ENCODE measurements around the gene LASP1.
A peak's percentile ranks its signal among the peaks of the same experiment; 100 is the strongest.

LASP1 gene

GRCh38 chr17:38958756-38959155 is 88.9 kb downstream of the LASP1 start:
- Histone ChIP-seq H3K4me2 (ENCODE audit: low read length) (peak overlapping the region; percentile 56), H3K27ac (ENCODE audit: low read depth, low read length) (peak overlapping the region; percentile 64)

DNA sequence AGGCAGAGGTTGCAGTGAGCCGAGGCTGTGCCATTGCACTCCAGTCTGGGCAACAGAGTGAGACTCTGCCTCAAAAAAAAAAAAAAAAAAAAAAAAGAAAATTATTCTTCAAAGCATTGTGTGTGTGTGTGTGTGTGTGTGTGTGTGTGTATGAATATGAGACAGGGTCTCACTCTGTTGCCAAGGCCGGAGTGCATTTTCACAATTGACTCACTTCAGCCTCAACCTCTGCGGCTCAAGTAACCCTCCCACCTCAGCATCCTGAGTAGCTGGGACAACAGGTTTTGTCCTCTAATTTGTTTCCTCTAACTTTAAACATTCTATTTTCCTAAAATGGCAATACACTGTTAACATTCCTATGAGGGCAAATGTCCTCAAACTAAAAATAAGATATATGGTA is 89.7 kb downstream of the LASP1 start:
- TF ChIP-seq CTCF (IDR thresholded peaks at IDR 0.05; ENCODE audit: low read depth, low read length, poor library complexity, severe bottlenecking) = no peak
- TF ChIP-seq EZH2phosphoT487 (IDR thresholded peaks at IDR 0.05; ENCODE audit: borderline replicate concordance, low read length) = no peak
- peak overlapping the region; percentile 56 for H3K4me2 ChIP-seq (ENCODE audit: low read length)
- no peaks in the 10 kb centered on the region for H4K20me1 ChIP-seq (ENCODE audit: control insufficient read depth, insufficient read depth, low read depth, low read length)
- no peaks in the 10 kb centered on the region for H3K36me3 ChIP-seq (ENCODE audit: control insufficient read depth, low read length)
- no peaks in the 10 kb centered on the region for H3K9me2 ChIP-seq (replicated peaks; ENCODE audit: control insufficient read depth, low read length)
- no peaks in the 10 kb centered on the region for H3K79me2 ChIP-seq (ENCODE audit: control insufficient read depth, low read length)
- H3F3A ChIP-seq (ENCODE audit: control insufficient read depth, insufficient read depth) = peaks cover 16% of the 10 kb centered on the region
- peaks cover 38% of the 10 kb centered on the region for H3K4me1 ChIP-seq (ENCODE audit: control insufficient read depth, low read length)
- H3K27ac ChIP-seq (ENCODE audit: low read depth, low read length) = peak overlapping the region; percentile 64
- no peaks in the 10 kb centered on the region for H3K9me3 ChIP-seq (ENCODE audit: control insufficient read depth, insufficient read depth, low read length)
- no peak overlapping the region for H3K4me3 ChIP-seq (ENCODE audit: low read length)
- H3K27me3 ChIP-seq (ENCODE audit: control insufficient read depth, low read length) = no peaks in the 10 kb centered on the region

More at GRCh38 chr17:38958756-38959155, 88.9 kb downstream of the LASP1 start:
- Histone ChIP-seq H3K4me1 (ENCODE audit: control insufficient read depth, low read length) (peaks cover 38% of the 10 kb centered on the region), H3K79me2 (ENCODE audit: control insufficient read depth, low read length) (no peaks in the 10 kb centered on the region), H3K36me3 (ENCODE audit: control insufficient read depth, low read length) (no peaks in the 10 kb centered on the region), H3K9me3 (ENCODE audit: control insufficient read depth, insufficient read depth, low read length) (no peaks in the 10 kb centered on the region), H3K27me3 (ENCODE audit: control insufficient read depth, low read length) (no peaks in the 10 kb centered on the region), H4K20me1 (ENCODE audit: control insufficient read depth, insufficient read depth, low read depth, low read length) (no peaks in the 10 kb centered on the region), H3F3A (ENCODE audit: control insufficient read depth, insufficient read depth) (peaks cover 19% of the 10 kb centered on the region), H3K9me2 (replicated peaks; ENCODE audit: control insufficient read depth, low read length) (no peaks in the 10 kb centered on the region), H3K4me3 (ENCODE audit: low read length) (peak overlapping the region; percentile 40)
- TF ChIP-seq EZH2phosphoT487 (IDR thresholded peaks at IDR 0.05; ENCODE audit: borderline replicate concordance, low read length) (no peak), CTCF (IDR thresholded peaks at IDR 0.05; ENCODE audit: low read depth, low read length, poor library complexity, severe bottlenecking) (no peak)

DNA sequence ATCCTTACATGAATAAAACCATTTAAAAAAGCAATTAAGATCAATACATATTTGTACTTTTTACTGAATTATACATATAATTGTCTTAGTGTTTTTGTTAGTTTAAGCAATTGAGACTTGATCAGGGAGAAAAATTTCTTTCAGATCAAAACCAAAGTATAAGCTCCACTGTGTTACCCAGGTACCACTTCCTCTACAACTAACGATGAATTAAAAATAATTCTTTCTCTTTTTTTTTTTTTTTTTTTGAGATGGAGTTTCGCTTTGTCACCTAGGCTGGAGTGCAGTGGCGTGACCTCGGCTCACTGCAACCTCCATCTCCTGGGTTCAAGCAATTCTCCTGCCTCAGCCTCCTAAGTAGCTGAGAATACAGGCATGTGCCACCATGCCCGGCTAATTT is 90.5 kb downstream of the LASP1 start:
- Histone ChIP-seq H3K79me2 (ENCODE audit: control insufficient read depth, low read length) (no peaks in the 10 kb centered on the region), H3K36me3 (ENCODE audit: control insufficient read depth, low read length) (no peaks in the 10 kb centered on the region), H4K20me1 (ENCODE audit: control insufficient read depth, insufficient read depth, low read depth, low read length) (no peaks in the 10 kb centered on the region), H3K9me3 (ENCODE audit: control insufficient read depth, insufficient read depth, low read length) (no peaks in the 10 kb centered on the region), H3K9me2 (replicated peaks; ENCODE audit: control insufficient read depth, low read length) (no peaks in the 10 kb centered on the region), H3K27me3 (ENCODE audit: control insufficient read depth, low read length) (no peaks in the 10 kb centered on the region), H3F3A (ENCODE audit: control insufficient read depth, insufficient read depth) (peaks cover 18% of the 10 kb centered on the region), H3K4me1 (ENCODE audit: control insufficient read depth, low read length) (peaks cover 38% of the 10 kb centered on the region), H3K4me3 (ENCODE audit: low read length) (peak overlapping the region; percentile 7; the same call in 1 of the 2 replicates), H3K27ac (ENCODE audit: low read depth, low read length) (no peak overlapping the region), H3K4me2 (ENCODE audit: low read length) (peak overlapping the region; percentile 31)
- TF ChIP-seq CTCF (IDR thresholded peaks at IDR 0.05; ENCODE audit: low read depth, low read length, poor library complexity, severe bottlenecking) = no peak
- no peak for TF ChIP-seq EZH2phosphoT487 (IDR thresholded peaks at IDR 0.05; ENCODE audit: borderline replicate concordance, low read length)

Measured in DOHH2 (cell line).